HG03342 (cell line): ENCODE results near the gene DGLUCY.

Experiments
- ATAC-seq: cut with Tn5 transposase; IDR thresholded peaks from one replicate; pipeline ENCODE4 v1.9.1; 2021; ENCODE audit warnings: mild to moderate bottlenecking, moderate library complexity; ENCODE audit not compliant: unreplicated experiment

Gene DGLUCY

GRCh38 chr14:91273273-91273884 is 159.5 kb downstream of the DGLUCY start:
- ATAC-seq = no peak

- ATAC-seq = no peak
These were observed 160.0 kb downstream of the DGLUCY start for GRCh38 chr14:91273885-91274273.

DNA sequence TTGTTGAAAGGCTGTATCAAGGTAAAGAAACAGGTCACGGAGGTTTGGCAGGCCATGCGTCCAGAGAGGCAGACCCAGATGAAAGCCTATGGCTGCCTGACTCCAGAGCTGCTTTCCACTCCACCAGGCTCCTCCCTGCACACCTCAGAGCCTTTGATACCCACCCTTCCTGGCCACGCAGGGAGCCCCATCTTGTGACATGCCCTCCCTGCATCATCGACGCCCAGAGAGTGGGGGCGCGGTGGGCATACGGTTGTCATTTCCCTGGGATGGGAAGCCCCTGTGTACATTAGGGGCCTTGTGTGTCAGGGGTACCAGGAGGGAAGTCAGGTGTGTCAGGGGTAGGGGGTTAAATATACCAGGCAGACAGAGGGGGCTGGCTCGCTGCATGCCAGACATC is 160.9 kb downstream of the DGLUCY start:
- ATAC-seq = no peak
